Heart right ventricle (tissue), 16 donors: ENCODE results near the gene KRT71. TPM values are rescaled to one million over a fixed set of nuclear protein-coding genes. Genes with fewer than 3 reads are reported as not detected.

Experiments used
- ATAC-seq, 8 donors: fragments of 200-7000 bp; cut with Tn5 transposase; one replicate each; pipeline ENCODE4 v1.9.1; 2020; ENCODE audit warnings: mild to moderate bottlenecking in 8 of 8, moderate library complexity in 8 of 8, moderate number of reproducible peaks in 1 of 8
- DNase-seq, 2 donors: peaks; one replicate each; pipeline ENCODE4 v3.0.0-alpha.2; 2020
- H3K27ac ChIP-seq, 10 donors: fragments of 200-600 bp; sonication (generic) in 2 of 10; one replicate each; pipeline versions ENCODE4 v1.5.0 to v1.8.0; 2020 to 2022; ENCODE audit warnings: mild to moderate bottlenecking in 3 of 10
- H3K27me3 ChIP-seq, 7 donors: fragments of 200-600 bp; one replicate each; pipeline ENCODE4 v1.8.0; 2021 to 2022; ENCODE audit warnings: mild to moderate bottlenecking in 2 of 7
- H3K36me3 ChIP-seq, 9 donors: fragments of 200-600 bp; sonication (generic) in 1 of 9; one replicate each; pipeline versions ENCODE4 v1.5.0 to v1.8.0; 2020 to 2022; ENCODE audit warnings: mild to moderate bottlenecking in 2 of 9
- H3K4me1 ChIP-seq, 9 donors: fragments of 200-600 bp; sonication (generic) in 1 of 9; one replicate each; pipeline versions ENCODE4 v1.5.0 to v1.8.0; 2020 to 2022; ENCODE audit warnings: mild to moderate bottlenecking in 4 of 9
- H3K4me3 ChIP-seq, 10 donors: fragments of 200-600 bp; sonication (generic) in 2 of 10; one replicate each; pipeline versions ENCODE4 v1.5.0 to v1.8.0; 2020 to 2022; ENCODE audit warnings: mild to moderate bottlenecking in 7 of 10, moderate library complexity in 2 of 10
- H3K9me3 ChIP-seq, 11 donors: fragments of 200-600 bp in 10 of 11; sonication (generic) in 2 of 11; one replicate each; pipeline versions ENCODE4 v1.5.0 to v1.8.0; 2013 to 2022; ENCODE audit warnings: mild to moderate bottlenecking in 2 of 11, control low read depth in 1 of 11, moderate library complexity in 1 of 11
- CTCF ChIP-seq, 9 donors: fragments of 200-600 bp; sonication (generic) in 2 of 9; IDR thresholded peaks; one replicate each; pipeline versions ENCODE4 v1.5.0 to v1.8.0; 2021 to 2022; ENCODE audit warnings: antibody characterized with exemption in 9 of 9, mild to moderate bottlenecking in 5 of 9, moderate library complexity in 1 of 9
- WGBS, 2 donors: extraction: QIAGEN DNeasy Blood & Tissue Kit; methylation state at CpG; one replicate each; pipeline ENCODE4 v1.1.7; 2013; ENCODE audit warnings: inconsistent platforms in 1 of 2; 5-methylcytosine and 5-hydroxymethylcytosine counted together
- intact Hi-C, 10 donors: fragments of 100-400 bp; cut with DNase I; formaldehyde crosslinking; loops; one replicate each; pipeline versions ENCODE4 v1.11.1 to v1.14.2; 2022
- long read RNA-seq, 3 donors: library from polyadenylated mRNA; unstranded; transcript quantifications; one replicate each; pipeline ENCODE4 v2.0.0, GENCODE V29; 2020 to 2021
- polyA plus RNA-seq, 2 donors: library from polyadenylated mRNA; stranded (reverse); fragments of 200-250 nt; gene quantifications; one replicate each; pipeline ENCODE4 v1.2.3, GENCODE V29; 2013
- total RNA-seq, 10 donors: library from RNA; stranded (reverse); fragmentation: NEBNext Ultra II Directional in 3 of 10; extraction: Animal tissue kit (Norgen Biotek cat#: 25700) in 3 of 10; gene quantifications; one replicate each; pipeline versions ENCODE4 v1.2.1 to v1.2.4, GENCODE V29; 2021 to 2023
- donor health status: Arrhythmogenic right ventricular cardiomyopathy.
- donor health status: ischemic (EF 13 %, LVEDD 7.1; RV severe dilation, severe dysfunction).
- donor health status: healthy with polysubstance abuse.
- donor health status: DM: no; HTN: yes; CAD: no.
- donor health status: DM: no; HTN: no; CAD: no.
- donor health status: ischemic (EF 25% LVEDD 6.9; RV normal size, moderate dysfunction).
- donor health status: ischemic (EF 25% LVEDD 5.7; RV mildly dilated, moderate dysfunction).
- donor health status: healthy.
- donor health status: DM: yes; HTN: yes; CAD: no.
- donor health status: Ischemic cardiomyopathy.
- donor health status: ischemic (EF 35%, LVEDD 5.7; RV mildly dilated, moderate dysfunction).
- donor health status: nonischemic (EF 11% LVEDD 7.7; RV severe dilation, severe dysfunction).
- donor health status: DM: yes; HTN: yes; CAD: no.
- donor health status: PGD.
- donor health status: ischemic (EF 29% LVEDD 5.4; RV normal size, mild dysfunction).
- donor health status: nonischemic (EF 23%, LVEDD 6.1; RV moderate dilation, normal function).

The KRT71 gene
- total RNA-seq = not detected
- not detected for polyA plus RNA-seq
- long read RNA-seq, donor 1 = 0 reads
- long read RNA-seq, donor 2 = 0 reads
- long read RNA-seq, donor 3 = 0 reads

- ATAC-seq (no peak), DNase-seq (no peak)
- no peak within 1 kb of the TSS for H3K4me3 ChIP-seq
- no peaks in the 10 kb centered on the region for H3K36me3 ChIP-seq
- no peak for TF ChIP-seq CTCF (IDR thresholded peaks at IDR 0.05)
- no peaks in the 10 kb centered on the region for H3K9me3 ChIP-seq
- H3K27me3 ChIP-seq = peaks cover 0 to 7% (median 0%) of the 10 kb centered on the region in 7 donors
- H3K4me1 ChIP-seq = peaks cover 3 to 17% (median 10%) of the 10 kb centered on the region in 9 donors
- 87 to 91% methylated on average over 14 of the region's 14 CpGs for WGBS, 2 donors
- intact Hi-C loops = no loop called here
- H3K27ac ChIP-seq = no peak within 1 kb of the TSS
Measured at GRCh38 chr12:52552681-52553195, at the start of gene KRT71. Gene KRT71, minus strand, starts transcription at chr12:52553145. Its CDS starts 68 bp downstream, at chr12:52553077.

DNA sequence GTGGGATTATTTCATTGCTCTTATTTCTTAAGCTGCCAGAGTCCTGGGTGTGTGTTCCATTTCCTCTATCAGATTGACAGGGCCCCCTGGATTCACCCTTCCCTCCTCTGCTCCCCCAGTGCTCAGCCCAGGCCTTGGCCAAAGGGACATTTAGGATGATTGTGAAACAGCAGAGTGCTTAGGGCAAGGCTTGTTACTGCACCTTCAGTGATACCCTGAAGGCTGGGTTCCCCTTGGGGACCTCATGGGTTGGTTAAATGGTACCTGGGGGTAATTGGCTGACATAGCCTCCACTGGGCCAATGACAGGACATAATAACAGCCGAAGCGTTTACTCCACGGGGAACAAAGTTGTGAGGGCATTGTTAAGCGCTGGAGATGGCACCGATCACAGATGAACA, 49.6 kb upstream of the KRT71 start:
- WGBS, 2 donors = 85 to 92% methylated on average over 5 of the region's 5 CpGs
- Histone ChIP-seq H3K9me3 (no peaks in the 10 kb centered on the region), H3K27me3 (peaks cover 16 to 75% (median 68%) of the 10 kb centered on the region in 7 donors)

GRCh38 chr12:52601671-52602070, 48.7 kb upstream of the KRT71 start:
- Histone ChIP-seq H3K4me1 (peaks cover 0 to 4% (median 0%) of the 10 kb centered on the region in 9 donors), H3K9me3 (no peaks in the 10 kb centered on the region), H3K27me3 (peaks cover 16 to 75% (median 65%) of the 10 kb centered on the region in 7 donors), H3K36me3 (no peaks in the 10 kb centered on the region), H3K4me3 (no peak overlapping the region), H3K27ac (no peak overlapping the region)
- no peak for ATAC-seq
- intact Hi-C loops = no loop called here
- WGBS, 2 donors = 39 to 63% methylated on average over 4 of the region's 4 CpGs
- no peak for TF ChIP-seq CTCF (IDR thresholded peaks at IDR 0.05)
- DNase-seq = no peak

More for the DNA sequence above, 49.6 kb upstream of the KRT71 start:
- Histone ChIP-seq H3K27ac (no peak overlapping the region), H3K4me1 (peaks cover 0 to 4% (median 0%) of the 10 kb centered on the region in 9 donors), H3K4me3 (no peak overlapping the region), H3K36me3 (no peaks in the 10 kb centered on the region)
- intact Hi-C loops = no loop called here
- no peak for TF ChIP-seq CTCF (IDR thresholded peaks at IDR 0.05)
- DNase-seq (no peak), ATAC-seq (no peak)

- intact Hi-C loops = no loop called here
- Histone ChIP-seq H3K36me3 (no peaks in the 10 kb centered on the region), H3K27me3 (peaks cover 16 to 77% (median 63%) of the 10 kb centered on the region in 7 donors), H3K9me3 (no peaks in the 10 kb centered on the region), H3K27ac (no peak within 1 kb of the TSS), H3K4me1 (peaks cover 0 to 4% (median 0%) of the 10 kb centered on the region in 9 donors), H3K4me3 (peak within 1 kb of the TSS in 1 of 10 donors; percentile 5)
- DNase-seq (no peak), ATAC-seq (peak in 1 of 8 donors; percentile 37)
- 20 to 22% methylated on average over 48 of the region's 48 CpGs for WGBS, 2 donors
- TF ChIP-seq CTCF (IDR thresholded peaks at IDR 0.05) = no peak
Measured at GRCh38 chr12:52600941-52601481, 48.1 kb upstream of the KRT71 start, which contains the start of gene KRT72. Gene KRT72, minus strand, starts transcription at chr12:52601463. Its CDS starts 11 bp downstream, at chr12:52601452.
